Measurements from ENCODE around the gene ATP6V0C.

The ATP6V0C gene

DNA sequence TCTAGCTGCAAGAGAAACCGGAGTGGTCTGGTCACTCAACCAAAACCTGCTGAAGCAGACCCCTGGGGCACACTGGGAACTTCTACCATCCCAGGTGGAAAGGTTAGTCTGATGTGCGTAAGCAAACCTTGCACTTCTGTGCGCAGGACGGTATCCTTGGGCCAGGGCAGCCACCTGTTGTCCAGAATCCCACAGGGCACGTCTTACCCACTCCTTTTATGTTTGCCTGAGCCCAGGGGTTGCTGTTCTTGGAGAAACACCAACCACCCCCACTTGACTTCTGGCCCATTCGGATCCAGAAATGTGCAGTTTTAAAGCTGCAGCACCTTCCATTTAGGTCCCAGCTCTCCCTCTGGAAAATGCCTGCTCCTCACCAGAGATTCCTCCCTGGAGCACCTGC lies 20.1 kb upstream of the ATP6V0C start:
- no peak for DNase-seq

- DNase-seq = no peak
Observed at GRCh38 chr16:2494616-2495015, 19.1 kb upstream of the ATP6V0C start.

DNA sequence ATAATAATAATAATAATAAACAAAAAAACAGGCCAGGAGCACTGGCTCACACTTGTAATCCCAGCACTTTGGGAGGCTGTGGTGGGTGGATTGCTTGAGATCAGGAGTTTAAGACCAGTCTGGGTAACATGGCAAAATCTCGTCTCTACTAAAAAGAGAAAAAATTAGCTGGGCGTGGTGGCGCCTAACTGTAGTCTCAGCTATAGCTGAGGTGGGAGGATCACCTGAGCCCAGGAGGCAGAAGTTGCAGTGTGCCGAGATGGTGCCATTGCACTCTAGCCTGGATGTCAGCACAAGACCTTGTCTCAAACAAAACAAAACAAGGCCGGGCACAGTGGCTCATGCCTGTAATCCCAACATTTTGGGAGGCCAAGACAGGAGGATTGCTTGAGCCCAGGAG lies 18.7 kb upstream of the ATP6V0C start:
- no peak for DNase-seq

DNA sequence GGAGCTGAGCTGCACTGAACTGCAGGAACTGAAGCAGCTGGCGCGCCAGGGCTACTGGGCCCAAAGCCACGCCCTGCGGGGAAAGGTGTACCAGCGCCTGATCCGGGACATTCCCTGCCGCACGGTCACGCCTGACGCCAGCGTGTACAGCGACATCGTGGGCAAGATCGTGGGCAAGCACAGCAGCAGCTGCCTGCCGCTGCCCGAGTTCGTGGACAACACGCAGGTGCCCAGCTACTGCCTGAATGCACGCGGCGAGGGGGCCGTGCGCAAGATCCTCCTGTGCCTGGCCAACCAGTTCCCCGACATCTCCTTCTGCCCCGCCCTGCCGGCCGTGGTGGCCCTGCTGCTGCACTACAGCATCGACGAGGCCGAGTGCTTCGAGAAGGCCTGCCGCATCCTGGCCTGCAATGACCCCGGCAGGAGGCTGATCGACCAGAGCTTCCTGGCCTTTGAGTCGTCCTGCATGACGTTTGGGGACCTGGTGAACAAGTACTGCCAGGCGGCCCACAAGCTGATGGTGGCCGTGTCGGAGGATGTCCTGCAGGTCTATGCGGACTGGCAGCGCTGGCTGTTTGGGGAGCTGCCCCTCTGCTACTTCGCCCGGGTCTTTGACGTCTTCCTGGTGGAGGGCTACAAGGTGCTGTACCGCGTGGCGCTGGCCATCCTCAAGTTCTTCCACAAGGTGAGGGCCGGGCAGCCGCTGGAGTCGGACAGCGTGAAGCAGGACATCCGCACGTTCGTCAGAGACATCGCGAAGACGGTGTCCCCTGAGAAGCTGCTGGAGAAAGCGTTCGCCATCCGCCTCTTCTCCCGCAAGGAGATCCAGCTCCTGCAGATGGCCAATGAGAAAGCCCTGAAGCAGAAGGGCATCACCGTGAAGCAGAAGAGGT lies 17.3 kb upstream of the ATP6V0C start:
- DNase-seq = no peak

- no peak for DNase-seq
Observed at GRCh38 chr16:2497116-2497630, 16.6 kb upstream of the ATP6V0C start.

GRCh38 chr16:2497695-2498484 lies 15.9 kb upstream of the ATP6V0C start:
- DNase-seq = no peak

DNA sequence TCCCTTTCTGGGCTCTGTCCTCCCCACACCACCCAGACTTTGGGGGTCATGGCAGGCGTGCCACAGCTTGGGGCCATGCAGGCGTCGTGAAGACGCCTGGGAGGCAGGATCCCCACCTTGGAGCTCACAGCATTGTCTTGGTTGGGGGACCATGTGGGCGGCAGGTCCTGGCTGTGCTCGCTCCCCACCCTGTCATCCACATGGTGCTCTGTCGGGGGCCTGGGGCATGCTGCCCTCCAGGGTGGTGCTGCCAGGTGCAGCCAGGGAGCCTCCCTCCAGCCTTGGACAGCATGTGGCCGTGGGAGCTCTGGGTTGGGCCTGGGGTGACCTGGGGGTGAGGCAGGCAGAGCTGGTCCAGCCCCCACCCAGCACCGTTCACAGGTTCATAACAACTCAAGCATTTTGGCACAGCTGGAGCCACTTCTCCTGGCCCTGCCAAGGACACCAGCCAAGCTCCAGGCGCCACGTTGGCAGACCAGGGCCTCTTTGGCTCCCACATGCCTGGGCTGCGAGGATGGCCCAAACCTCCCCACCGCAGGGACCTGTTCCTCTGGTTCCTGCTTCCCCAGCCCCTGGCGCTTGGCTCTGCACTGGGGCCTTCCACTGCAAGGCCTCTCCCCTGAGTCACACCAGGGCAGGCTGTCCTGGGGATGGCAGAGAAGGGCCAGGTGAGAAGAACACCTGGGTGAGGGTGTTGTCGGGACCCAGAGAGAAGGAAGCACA lies 15.1 kb upstream of the ATP6V0C start:
- no peak for DNase-seq

GRCh38 chr16:2499454-2499853 lies 14.3 kb upstream of the ATP6V0C start:
- no peak for DNase-seq

DNA sequence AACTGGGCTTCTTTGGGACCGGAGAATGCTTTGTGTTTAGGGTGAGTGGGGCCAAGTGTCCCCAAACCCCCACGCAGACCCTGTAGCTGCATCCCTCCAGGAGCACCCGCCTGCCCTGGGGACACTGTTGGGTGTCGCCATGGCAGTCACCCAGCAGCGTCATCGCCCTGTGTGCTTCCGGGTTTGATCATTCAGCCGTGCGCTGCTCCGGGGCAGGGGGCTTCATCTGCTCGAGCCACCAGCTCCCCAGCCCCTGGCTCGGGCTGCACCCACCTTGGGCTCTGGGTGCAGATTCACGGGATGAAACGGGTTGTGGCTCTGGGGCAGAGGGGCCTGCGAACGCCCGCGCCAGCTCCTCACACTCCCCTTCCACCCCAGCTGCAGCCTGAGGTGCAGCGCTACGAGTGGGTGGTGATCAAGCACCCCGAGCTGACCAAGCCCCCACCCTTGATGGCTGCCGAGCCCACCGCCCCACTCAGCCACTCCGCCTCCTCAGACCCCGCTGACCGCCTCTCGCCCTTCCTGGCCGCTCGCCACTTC lies 13.8 kb upstream of the ATP6V0C start:
- no peak for DNase-seq

- no peak for DNase-seq
Observed at GRCh38 chr16:2500430-2500917, 13.3 kb upstream of the ATP6V0C start.

DNA sequence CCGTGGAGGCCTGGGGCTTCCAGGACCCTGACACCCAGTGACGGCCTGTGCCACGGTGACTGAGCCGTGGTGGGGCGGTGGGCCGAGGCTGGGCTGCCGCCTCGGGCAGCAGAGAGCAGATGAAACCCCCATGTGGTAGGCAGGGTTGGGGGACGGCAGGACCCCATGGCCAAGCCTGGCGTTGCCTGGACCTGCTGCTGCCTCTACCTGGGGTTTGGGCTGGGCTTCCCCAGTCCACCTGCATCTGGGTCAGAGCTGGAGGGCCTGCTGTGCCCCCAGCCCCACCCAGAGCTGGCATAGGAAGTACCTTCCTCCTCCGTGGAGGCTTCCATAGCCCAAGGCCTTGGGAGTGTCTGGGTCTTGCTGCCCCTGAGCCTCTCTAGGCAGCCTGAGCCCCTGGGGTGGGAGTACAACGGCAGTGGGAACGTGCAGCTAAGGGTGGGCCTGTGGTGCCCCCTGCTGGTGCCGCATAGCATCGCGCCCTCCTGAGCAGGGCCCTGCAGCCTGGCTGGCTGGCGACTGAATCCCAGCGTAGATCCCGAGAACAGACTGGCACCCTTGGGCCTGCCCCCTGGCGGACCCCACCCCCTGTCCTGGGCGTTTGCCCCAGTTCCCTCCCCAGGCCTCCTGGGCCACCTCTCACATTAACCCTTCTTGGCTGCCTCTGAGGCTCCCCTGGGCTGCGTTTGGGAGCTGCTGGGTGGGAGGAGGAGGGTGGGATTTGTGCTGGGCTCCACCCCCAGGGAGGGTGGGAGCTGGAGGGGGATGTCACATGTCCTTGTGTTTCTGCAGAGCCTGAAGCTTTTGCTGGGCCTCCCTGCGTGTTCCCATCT lies 12.6 kb upstream of the ATP6V0C start:
- peak; percentile 86 to 91 for DNase-seq

- no peak for DNase-seq
Observed at GRCh38 chr16:2501946-2502895, 11.5 kb upstream of the ATP6V0C start.

DNA sequence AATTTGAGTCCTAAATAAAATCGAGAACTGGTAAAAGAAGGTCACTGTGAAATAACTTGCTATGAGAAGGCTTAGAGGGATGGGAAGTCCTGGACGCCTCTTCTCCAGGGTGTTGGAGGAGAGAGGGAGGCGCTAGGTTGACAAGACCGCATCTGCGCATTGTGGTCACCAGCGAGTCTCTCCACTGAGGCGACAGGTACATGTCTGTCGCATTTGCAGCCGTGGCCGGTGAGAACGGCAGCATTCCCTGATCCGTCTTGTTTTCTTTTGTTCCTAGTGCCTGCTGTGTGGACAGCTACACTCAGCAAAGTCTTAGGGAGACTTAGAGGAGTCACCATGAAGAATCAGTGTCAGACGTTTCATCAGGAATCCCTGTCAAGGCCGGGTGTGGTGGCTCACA lies 8.1 kb upstream of the ATP6V0C start:
- DNase-seq = no peak

- DNase-seq = no peak
Observed at GRCh38 chr16:2507052-2507659, 6.6 kb upstream of the ATP6V0C start.

- no peak for DNase-seq
Observed at GRCh38 chr16:2507665-2508064, 6.1 kb upstream of the ATP6V0C start.

- DNase-seq = no peak
Observed at GRCh38 chr16:2508722-2509400, 4.9 kb upstream of the ATP6V0C start.

GRCh38 chr16:2511128-2511800 lies 2.5 kb upstream of the ATP6V0C start:
- DNase-seq = no peak

GRCh38 chr16:2511996-2512734 lies 1.6 kb upstream of the ATP6V0C start:
- DNase-seq = no peak
